ENCODE data around the gene TPSAB1.

- TF ChIP-seq CTCF (IDR thresholded peaks at IDR 0.05): no peak
- TF ChIP-seq POLR2A (IDR thresholded peaks at IDR 0.05): no peak
- no peak for TF ChIP-seq EP300 (IDR thresholded peaks at IDR 0.05)
These were observed 17.7 kb downstream of the TPSAB1 start for GRCh38 chr16:1258225-1258600.

All from ovary (tissue), 3 donors.